ENCODE data around the gene TEX11. TPM values are rescaled to one million over a fixed set of nuclear protein-coding genes. Genes with fewer than 3 reads are reported as not detected.
"Not testable (repeated sequence)": the region's sequence is repeated elsewhere in the genome, so short reads cannot be mapped to it uniquely, and the experiment has no call there.

TEX11 gene
- total and polyA plus RNA-seq, 11 donors: not detected

DNA sequence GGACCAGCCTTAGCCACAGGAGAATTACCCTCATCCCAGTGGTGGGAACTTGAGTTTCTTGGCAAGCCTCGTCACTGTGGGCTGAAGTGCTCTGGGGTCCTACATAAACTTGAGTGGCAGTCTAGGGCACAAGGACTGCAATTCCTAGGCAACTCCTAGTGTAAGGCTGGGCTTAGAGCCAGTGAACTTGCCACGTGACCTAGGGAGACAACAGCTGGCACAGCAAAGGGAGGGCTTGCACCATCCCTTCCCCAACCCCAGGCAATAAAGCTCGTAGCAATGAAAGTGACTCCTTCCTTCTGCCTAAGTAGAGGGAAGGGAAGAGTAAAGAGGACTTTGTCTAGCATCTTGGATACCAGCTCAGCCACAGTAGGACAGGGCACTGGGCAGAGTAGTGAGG is 81.8 kb downstream of the TEX11 start:
- Histone ChIP-seq H3K27me3 (peaks cover 0 to 19% (median 0%) of the 10 kb centered on the region in 9 donors), H3K4me1 (no peaks in the 10 kb centered on the region), H3K9me3 (peaks cover 0 to 12% (median 0%) of the 10 kb centered on the region in 12 donors), H3K36me3 (no peaks in the 10 kb centered on the region), H3K27ac (no peak overlapping the region), H3K4me3 (no peak overlapping the region)
- WGBS, 4 donors: 43 to 47% (median 46%) methylated on average over 2 to 3 of the region's 3 CpGs
- no peak for TF ChIP-seq POLR2A (IDR thresholded peaks at IDR 0.05)
- TF ChIP-seq, protein P1, sequence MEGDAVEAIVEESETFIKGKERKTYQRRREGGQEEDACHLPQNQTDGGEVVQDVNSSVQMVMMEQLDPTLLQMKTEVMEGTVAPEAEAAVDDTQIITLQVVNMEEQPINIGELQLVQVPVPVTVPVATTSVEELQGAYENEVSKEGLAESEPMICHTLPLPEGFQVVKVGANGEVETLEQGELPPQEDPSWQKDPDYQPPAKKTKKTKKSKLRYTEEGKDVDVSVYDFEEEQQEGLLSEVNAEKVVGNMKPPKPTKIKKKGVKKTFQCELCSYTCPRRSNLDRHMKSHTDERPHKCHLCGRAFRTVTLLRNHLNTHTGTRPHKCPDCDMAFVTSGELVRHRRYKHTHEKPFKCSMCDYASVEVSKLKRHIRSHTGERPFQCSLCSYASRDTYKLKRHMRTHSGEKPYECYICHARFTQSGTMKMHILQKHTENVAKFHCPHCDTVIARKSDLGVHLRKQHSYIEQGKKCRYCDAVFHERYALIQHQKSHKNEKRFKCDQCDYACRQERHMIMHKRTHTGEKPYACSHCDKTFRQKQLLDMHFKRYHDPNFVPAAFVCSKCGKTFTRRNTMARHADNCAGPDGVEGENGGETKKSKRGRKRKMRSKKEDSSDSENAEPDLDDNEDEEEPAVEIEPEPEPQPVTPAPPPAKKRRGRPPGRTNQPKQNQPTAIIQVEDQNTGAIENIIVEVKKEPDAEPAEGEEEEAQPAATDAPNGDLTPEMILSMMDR (IDR thresholded peaks at IDR 0.05): no peak
- no peak for DNase-seq
- intact Hi-C loops (cut with DNase I): no loop called here
- no peak for ATAC-seq

DNA sequence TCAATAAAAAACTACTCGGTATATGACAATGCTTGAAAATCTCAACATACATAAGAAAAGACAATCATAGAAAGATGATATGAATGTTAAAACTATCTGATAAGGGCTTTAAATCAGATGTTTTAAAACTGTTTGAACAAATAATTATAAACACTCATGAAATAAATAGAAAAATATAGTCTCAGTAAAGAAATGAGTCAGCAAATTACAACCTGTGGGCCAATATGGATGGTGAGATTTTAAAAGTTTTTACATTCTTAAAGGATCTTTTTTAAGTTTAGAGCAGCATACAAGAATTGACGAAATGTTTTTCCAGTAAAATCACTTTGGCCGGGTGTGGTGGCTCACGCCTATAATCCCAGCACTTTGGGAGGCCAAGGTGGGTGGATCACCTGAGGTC is 83.1 kb downstream of the TEX11 start:
- DNase-seq (no peak), ATAC-seq (no peak)
- TF ChIP-seq, protein P1 (IDR thresholded peaks at IDR 0.05): no peak
- no peak for TF ChIP-seq POLR2A (IDR thresholded peaks at IDR 0.05)
- Histone ChIP-seq H3K27ac (no peak overlapping the region), H3K36me3 (no peaks in the 10 kb centered on the region), H3K9me3 (peaks cover 0 to 21% (median 0%) of the 10 kb centered on the region in 12 donors), H3K4me3 (no peak overlapping the region), H3K27me3 (peaks cover 0 to 19% (median 0%) of the 10 kb centered on the region in 9 donors), H3K4me1 (no peaks in the 10 kb centered on the region)
- WGBS, 4 donors: 87 to 94% (median 89%) methylated on average over 4 of the region's 4 CpGs
- intact Hi-C loops (cut with DNase I): no loop called here

DNA sequence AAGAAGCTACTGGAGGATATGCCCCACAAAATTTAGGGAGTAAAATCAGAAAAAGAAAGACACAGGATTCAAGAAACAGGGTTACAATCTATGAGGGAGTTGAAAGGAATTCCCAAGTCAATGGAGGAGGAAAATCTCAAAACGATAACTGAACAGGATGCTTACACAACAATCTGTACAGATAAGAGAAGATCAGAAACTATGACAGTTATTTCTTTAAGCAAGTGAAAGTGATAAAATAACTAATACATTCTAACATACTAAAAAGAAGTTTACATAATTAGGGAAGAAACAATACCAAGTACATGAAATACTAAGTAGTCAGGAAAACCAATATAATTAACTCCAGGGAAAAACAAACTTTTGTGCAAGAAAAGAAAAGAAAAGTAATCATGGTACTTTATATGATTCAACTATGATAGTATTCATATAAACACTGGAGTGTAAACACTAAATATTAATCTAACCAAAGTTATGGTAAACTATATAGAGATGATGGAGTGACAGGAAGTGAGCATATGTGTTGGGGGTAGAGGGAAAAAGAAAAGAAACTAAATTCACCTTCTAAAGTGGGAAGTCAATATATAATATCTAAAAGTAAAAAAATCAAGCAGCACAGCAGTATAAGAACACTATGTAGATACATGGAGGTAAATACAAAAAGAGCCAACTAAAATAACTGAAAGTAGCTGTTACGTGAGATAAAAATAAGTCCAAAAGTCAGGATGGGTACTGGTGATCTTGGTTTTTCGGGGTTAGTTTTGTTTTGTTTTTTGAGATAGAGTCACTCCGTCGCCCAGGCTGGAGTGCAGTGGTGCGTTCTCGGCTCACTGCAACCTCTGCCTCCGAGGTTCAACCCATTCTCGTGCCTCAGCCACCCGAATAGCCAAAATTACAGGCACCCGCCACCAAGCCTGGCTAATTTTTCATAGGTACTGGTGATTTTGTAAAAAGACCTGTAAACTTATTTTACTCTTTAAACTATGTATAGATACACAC is 99.3 kb downstream of the TEX11 start:
- Histone ChIP-seq H3K36me3 (no peaks in the 10 kb centered on the region), H3K4me3 (no peak overlapping the region), H3K27ac (no peak overlapping the region), H3K4me1 (no peaks in the 10 kb centered on the region), H3K9me3 (peaks cover 0 to 5% (median 0%) of the 10 kb centered on the region in 12 donors), H3K27me3 (peaks cover 0 to 14% (median 0%) of the 10 kb centered on the region in 9 donors)
- WGBS, 4 donors: 77 to 88% (median 80%) methylated on average over 11 of the region's 11 CpGs
- no peak for ATAC-seq
- intact Hi-C loops (cut with DNase I): no loop called here
- DNase-seq: no peak
- TF ChIP-seq, protein P1 (IDR thresholded peaks at IDR 0.05): no peak
- TF ChIP-seq POLR2A (IDR thresholded peaks at IDR 0.05): no peak

DNA sequence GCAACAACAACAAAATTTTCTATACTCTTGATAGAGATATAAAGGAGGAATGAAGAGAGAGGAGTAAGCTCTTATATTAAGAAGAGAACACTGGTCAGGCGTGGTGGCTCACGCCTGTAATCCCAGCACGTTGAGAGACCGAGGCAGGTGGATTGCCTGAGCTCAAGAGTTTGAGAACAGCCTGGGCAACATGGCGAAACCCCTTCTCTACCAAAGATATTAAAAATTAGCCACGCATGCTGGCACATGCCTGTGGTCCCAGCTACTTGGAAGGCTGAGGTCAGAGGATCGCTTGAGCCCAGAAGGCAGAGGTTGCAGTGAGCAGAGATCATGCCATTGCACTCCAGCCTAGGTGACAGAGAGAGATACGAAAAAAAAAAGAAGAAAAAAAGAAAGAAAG is 102.4 kb downstream of the TEX11 start:
- Histone ChIP-seq H3K27me3 (peaks cover 0 to 30% (median 0%) of the 10 kb centered on the region in 9 donors), H3K36me3 (no peaks in the 10 kb centered on the region), H3K4me1 (no peaks in the 10 kb centered on the region), H3K4me3 (no peak overlapping the region), H3K27ac (no peak overlapping the region), H3K9me3 (peaks cover 0 to 2% (median 0%) of the 10 kb centered on the region in 12 donors)
- DNase-seq (no peak), ATAC-seq (no peak)
- no peak for TF ChIP-seq POLR2A (IDR thresholded peaks at IDR 0.05)
- TF ChIP-seq, protein P1 (IDR thresholded peaks at IDR 0.05): no peak
- intact Hi-C loops (cut with DNase I): no loop called here
- 72 to 89% (median 79%) methylated on average over 8 of the region's 8 CpGs for WGBS, 4 donors

DNA sequence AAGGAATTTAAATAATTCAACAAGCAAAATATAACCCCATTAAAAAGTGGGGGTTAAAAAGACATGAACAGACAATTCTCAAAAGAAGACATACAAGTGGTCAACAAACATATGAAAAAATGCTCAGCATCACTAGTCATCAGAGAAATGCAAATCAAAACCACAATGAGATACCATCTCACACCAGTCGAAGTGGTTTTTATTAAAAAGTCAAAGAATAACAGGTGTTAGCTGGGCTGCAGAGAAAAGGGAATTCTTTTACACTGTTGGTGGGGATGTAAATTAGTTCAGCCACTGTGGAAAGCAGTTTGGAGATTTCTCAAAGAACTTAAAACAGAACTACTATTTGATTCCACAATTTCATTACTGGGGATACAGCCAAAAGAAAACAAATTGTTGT is 111.8 kb downstream of the TEX11 start:
- H3K27me3 ChIP-seq: peaks cover 0 to 16% (median 0%) of the 10 kb centered on the region in 9 donors
- intact Hi-C loops (cut with DNase I); H3K27ac ChIP-seq; H3K4me3 ChIP-seq; DNase-seq; H3K4me1 ChIP-seq; H3K36me3 ChIP-seq; H3K9me3 ChIP-seq; ATAC-seq: not testable (repeated sequence)
- 40 to 69% (median 44%) methylated on average over 1 of the region's 1 CpG for WGBS, 4 donors

Measured in heart left ventricle (tissue), 16 donors.